C4-2B (cell line): Measurements from ENCODE around the gene MLLT1.

Experiments used
- ZFX ChIP-seq: fragments of 450-650 bp; IDR thresholded peaks from 2 replicates; pipeline ENCODE4 v1.6.1; 2017
- TF ChIP-seq, protein P1 (sequence below): fragments of 450-650 bp; conservative IDR thresholded peaks from 2 replicates; pipeline ENCODE4 v1.5.1; 2017; ENCODE audit warnings: mild to moderate bottlenecking

GRCh38 chr19:6233827-6234511 is 45.8 kb downstream of the MLLT1 start:
- TF ChIP-seq, protein P1, sequence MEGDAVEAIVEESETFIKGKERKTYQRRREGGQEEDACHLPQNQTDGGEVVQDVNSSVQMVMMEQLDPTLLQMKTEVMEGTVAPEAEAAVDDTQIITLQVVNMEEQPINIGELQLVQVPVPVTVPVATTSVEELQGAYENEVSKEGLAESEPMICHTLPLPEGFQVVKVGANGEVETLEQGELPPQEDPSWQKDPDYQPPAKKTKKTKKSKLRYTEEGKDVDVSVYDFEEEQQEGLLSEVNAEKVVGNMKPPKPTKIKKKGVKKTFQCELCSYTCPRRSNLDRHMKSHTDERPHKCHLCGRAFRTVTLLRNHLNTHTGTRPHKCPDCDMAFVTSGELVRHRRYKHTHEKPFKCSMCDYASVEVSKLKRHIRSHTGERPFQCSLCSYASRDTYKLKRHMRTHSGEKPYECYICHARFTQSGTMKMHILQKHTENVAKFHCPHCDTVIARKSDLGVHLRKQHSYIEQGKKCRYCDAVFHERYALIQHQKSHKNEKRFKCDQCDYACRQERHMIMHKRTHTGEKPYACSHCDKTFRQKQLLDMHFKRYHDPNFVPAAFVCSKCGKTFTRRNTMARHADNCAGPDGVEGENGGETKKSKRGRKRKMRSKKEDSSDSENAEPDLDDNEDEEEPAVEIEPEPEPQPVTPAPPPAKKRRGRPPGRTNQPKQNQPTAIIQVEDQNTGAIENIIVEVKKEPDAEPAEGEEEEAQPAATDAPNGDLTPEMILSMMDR: no peak
- no peak for TF ChIP-seq ZFX
